GM13977 (cell line): ENCODE results near the gene DHX58.

Experiments
- DNase-seq: peaks from one replicate; pipeline ENCODE4 v3.0.0; 2012; ENCODE audit warnings: low spot score
- CTCF ChIP-seq: IDR thresholded peaks from 2 replicates; pipeline ENCODE4 v1.5.1; 2012; ENCODE audit warnings: mild to moderate bottlenecking, control low read depth; ENCODE audit not compliant: insufficient read depth; ENCODE audit errors: extremely low read depth, missing control alignments
- in situ Hi-C: fragments of 300-500 bp; cut with MboI; formaldehyde crosslinking; loops from one replicate; pipeline ENCODE4 v1.12.0; 2022; ENCODE audit warnings: low sequenced_read_pairs, low pct_unique_long_range_greater_than_20kb, mixed read lengths, inconsistent platforms; ENCODE audit not compliant: unreplicated experiment

DHX58 gene

GRCh38 chr17:42114118-42114517 lies 1.6 kb upstream of the DHX58 start:
- DNase-seq = no peak
- no peak for TF ChIP-seq CTCF
- in situ Hi-C loops = loop anchor here (10.0 to 25.0 kb wide), 2 partner anchors 89 to 377 kb away; partner anchors contain the start of genes HAP1 and NKIRAS2

GRCh38 chr17:42113293-42114069 lies 967 bp upstream of the DHX58 start:
- no peak for DNase-seq
- in situ Hi-C loops = loop anchor here (10.0 to 25.0 kb wide), 2 partner anchors 89 to 376 kb away; partner anchors contain the start of genes HAP1 and NKIRAS2
- TF ChIP-seq CTCF = no peak

- TF ChIP-seq CTCF = no peak
- in situ Hi-C loops = loop anchor here (10.0 to 25.0 kb wide), 2 partner anchors 87 to 375 kb away; partner anchors contain the start of genes HAP1 and NKIRAS2
- no peak for DNase-seq
These were observed 503 bp downstream of the DHX58 start for GRCh38 chr17:42111871-42112551.

GRCh38 chr17:42111265-42111636 lies 1.3 kb downstream of the DHX58 start:
- in situ Hi-C loops = loop anchor here (10.0 to 25.0 kb wide), 2 partner anchors 86 to 374 kb away; partner anchors contain the start of genes HAP1 and NKIRAS2
- TF ChIP-seq CTCF = no peak
- DNase-seq = no peak

GRCh38 chr17:42110301-42111264 lies 1.9 kb downstream of the DHX58 start:
- no peak for DNase-seq
- no peak for TF ChIP-seq CTCF
- in situ Hi-C loops = loop anchor here (10.0 to 25.0 kb wide), 2 partner anchors 86 to 373 kb away; partner anchors contain the start of genes HAP1 and NKIRAS2

- DNase-seq = no peak
- no peak for TF ChIP-seq CTCF
- in situ Hi-C loops = loop anchor here (10.0 to 25.0 kb wide), 2 partner anchors 144 to 372 kb away; partner anchors contain the start of genes CNP and HAP1
These were observed 3.4 kb downstream of the DHX58 start for GRCh38 chr17:42109086-42109485.
